ENCODE data around the gene USP7. TPM values are rescaled to one million over a fixed set of nuclear protein-coding genes. Genes with fewer than 3 reads are reported as not detected.
A peak's percentile ranks its signal among the peaks of the same experiment; 100 is the strongest.
"Not testable (repeated sequence)": the region's sequence is repeated elsewhere in the genome, so short reads cannot be mapped to it uniquely, and the experiment has no call there.

USP7 gene
- total RNA-seq, 1 donor from 2014 or later: 136 TPM

- no peak overlapping the region for H3K4me3 Mint-ChIP-seq
- H3K4me1 Mint-ChIP-seq: peaks cover 8% of the 10 kb centered on the region
- H3K9me3 Mint-ChIP-seq: no peaks in the 10 kb centered on the region
- no peak overlapping the region for H3K27ac Mint-ChIP-seq
- no peak for DNase-seq (ENCODE audit: low spot score in 2 of 2, unreplicated experiment in 2 of 2)
- H3K36me3 Mint-ChIP-seq: no peaks in the 10 kb centered on the region
- H3K27me3 Mint-ChIP-seq (ENCODE audit: low read depth): no peaks in the 10 kb centered on the region
- no peak for TF ChIP-seq CTCF (IDR thresholded peaks at IDR 0.05; ENCODE audit: unreplicated experiment)
Observed at GRCh38 chr16:8880839-8881510, 82.7 kb downstream of the USP7 start.

- peaks cover 8% of the 10 kb centered on the region for H3K4me1 Mint-ChIP-seq
- peak overlapping the region; percentile 80 for H3K27ac Mint-ChIP-seq
- no peak for DNase-seq (ENCODE audit: low spot score in 2 of 2, unreplicated experiment in 2 of 2)
- H3K4me3 Mint-ChIP-seq: no peak overlapping the region
- no peaks in the 10 kb centered on the region for H3K27me3 Mint-ChIP-seq (ENCODE audit: low read depth)
- H3K9me3 Mint-ChIP-seq: no peaks in the 10 kb centered on the region
- TF ChIP-seq CTCF (IDR thresholded peaks at IDR 0.05; ENCODE audit: unreplicated experiment): no peak
- no peaks in the 10 kb centered on the region for H3K36me3 Mint-ChIP-seq
Observed at GRCh38 chr16:8878523-8878911, 85.2 kb downstream of the USP7 start.

- H3K4me3 Mint-ChIP-seq: no peak overlapping the region
- H3K27me3 Mint-ChIP-seq (ENCODE audit: low read depth): no peaks in the 10 kb centered on the region
- no peak for TF ChIP-seq CTCF (IDR thresholded peaks at IDR 0.05; ENCODE audit: unreplicated experiment)
- H3K36me3 Mint-ChIP-seq: no peaks in the 10 kb centered on the region
- H3K9me3 Mint-ChIP-seq: no peaks in the 10 kb centered on the region
- no peak for DNase-seq (ENCODE audit: low spot score in 2 of 2, unreplicated experiment in 2 of 2)
- H3K27ac Mint-ChIP-seq: no peak overlapping the region
- peaks cover 8% of the 10 kb centered on the region for H3K4me1 Mint-ChIP-seq
Observed at GRCh38 chr16:8877894-8878522, 85.7 kb downstream of the USP7 start.

GRCh38 chr16:8875317-8875716 is 88.4 kb downstream of the USP7 start:
- not testable (repeated sequence) for H3K27me3 Mint-ChIP-seq (ENCODE audit: low read depth); H3K27ac Mint-ChIP-seq; H3K4me3 Mint-ChIP-seq; H3K9me3 Mint-ChIP-seq; H3K4me1 Mint-ChIP-seq; H3K36me3 Mint-ChIP-seq; DNase-seq (ENCODE audit: low spot score in 2 of 2, unreplicated experiment in 2 of 2)

- no peak for DNase-seq (ENCODE audit: low spot score in 2 of 2, unreplicated experiment in 2 of 2)
- Mint-ChIP-seq H3K27me3 (ENCODE audit: low read depth) (no peaks in the 10 kb centered on the region), H3K4me3 (no peak overlapping the region), H3K9me3 (no peaks in the 10 kb centered on the region), H3K27ac (no peak overlapping the region), H3K4me1 (peaks cover 7% of the 10 kb centered on the region), H3K36me3 (no peaks in the 10 kb centered on the region)
- TF ChIP-seq CTCF (IDR thresholded peaks at IDR 0.05; ENCODE audit: unreplicated experiment): no peak
Observed at GRCh38 chr16:8874388-8874787, 89.3 kb downstream of the USP7 start.

GRCh38 chr16:8873866-8874195 is 89.9 kb downstream of the USP7 start:
- H3K9me3 Mint-ChIP-seq: not testable (repeated sequence)

More at GRCh38 chr16:8873866-8874195, 89.9 kb downstream of the USP7 start:
- not testable (repeated sequence) for H3K27ac Mint-ChIP-seq; H3K27me3 Mint-ChIP-seq (ENCODE audit: low read depth); H3K36me3 Mint-ChIP-seq; DNase-seq (ENCODE audit: low spot score in 2 of 2, unreplicated experiment in 2 of 2); H3K4me3 Mint-ChIP-seq
- peaks cover 10% of the 10 kb centered on the region for H3K4me1 Mint-ChIP-seq
